Measurements from ENCODE around the gene ARMH1. TPM values are rescaled to one million over a fixed set of nuclear protein-coding genes. Genes with fewer than 3 reads are reported as not detected.

Gene ARMH1
- total RNA-seq, 1 experiment from 2014 or later = 2.8 TPM

DNA sequence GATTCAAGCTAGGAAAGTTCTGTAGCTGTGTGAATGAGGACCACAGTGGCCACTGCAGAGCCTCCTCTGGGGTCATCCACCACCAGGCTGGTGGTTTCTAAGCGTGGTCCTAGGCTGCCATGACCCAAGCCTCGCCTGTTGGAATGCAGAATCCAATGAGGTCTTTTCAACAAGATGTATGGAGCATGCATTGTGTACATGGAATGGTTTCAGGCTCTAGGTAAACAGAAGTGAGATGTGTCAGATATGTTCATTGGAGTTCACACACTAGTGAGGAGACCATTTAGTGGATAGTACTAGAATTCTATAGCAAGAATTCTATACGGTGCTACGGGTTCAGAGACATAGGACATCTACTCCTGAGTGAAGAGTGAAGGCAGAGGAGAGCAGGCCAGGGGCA lies 45.8 kb downstream of the ARMH1 start:
- no peak for ATAC-seq
- no TSS peak for BruUV-seq (replicated peaks)
- no peak for DNase-seq (ENCODE audit: low read depth, low spot score)
- H3K4me3 ChIP-seq (ENCODE audit: low read depth in 2 of 2, low read length in 2 of 2) = no peak overlapping the region
- intact Hi-C loops (cut with micrococcal nuclease; ENCODE audit: unreplicated experiment) = no loop called here
- H3K9me3 ChIP-seq (ENCODE audit: control insufficient read depth, insufficient read depth, low read depth, low read length) = no peaks in the 10 kb centered on the region
- TF ChIP-seq TCF7L2 (IDR thresholded peaks at IDR 0.05; ENCODE audit: low read depth, low read length) (no peak), POLR2AphosphoS5 (IDR thresholded peaks at IDR 0.05; ENCODE audit: low read depth, low read length) (no peak), SIN3A (IDR thresholded peaks at IDR 0.05; ENCODE audit: borderline replicate concordance, insufficient read depth, low read depth, low read length) (no peak), CTCF (IDR thresholded peaks at IDR 0.05) (no peak)
- TF ChIP-seq, protein P1, sequence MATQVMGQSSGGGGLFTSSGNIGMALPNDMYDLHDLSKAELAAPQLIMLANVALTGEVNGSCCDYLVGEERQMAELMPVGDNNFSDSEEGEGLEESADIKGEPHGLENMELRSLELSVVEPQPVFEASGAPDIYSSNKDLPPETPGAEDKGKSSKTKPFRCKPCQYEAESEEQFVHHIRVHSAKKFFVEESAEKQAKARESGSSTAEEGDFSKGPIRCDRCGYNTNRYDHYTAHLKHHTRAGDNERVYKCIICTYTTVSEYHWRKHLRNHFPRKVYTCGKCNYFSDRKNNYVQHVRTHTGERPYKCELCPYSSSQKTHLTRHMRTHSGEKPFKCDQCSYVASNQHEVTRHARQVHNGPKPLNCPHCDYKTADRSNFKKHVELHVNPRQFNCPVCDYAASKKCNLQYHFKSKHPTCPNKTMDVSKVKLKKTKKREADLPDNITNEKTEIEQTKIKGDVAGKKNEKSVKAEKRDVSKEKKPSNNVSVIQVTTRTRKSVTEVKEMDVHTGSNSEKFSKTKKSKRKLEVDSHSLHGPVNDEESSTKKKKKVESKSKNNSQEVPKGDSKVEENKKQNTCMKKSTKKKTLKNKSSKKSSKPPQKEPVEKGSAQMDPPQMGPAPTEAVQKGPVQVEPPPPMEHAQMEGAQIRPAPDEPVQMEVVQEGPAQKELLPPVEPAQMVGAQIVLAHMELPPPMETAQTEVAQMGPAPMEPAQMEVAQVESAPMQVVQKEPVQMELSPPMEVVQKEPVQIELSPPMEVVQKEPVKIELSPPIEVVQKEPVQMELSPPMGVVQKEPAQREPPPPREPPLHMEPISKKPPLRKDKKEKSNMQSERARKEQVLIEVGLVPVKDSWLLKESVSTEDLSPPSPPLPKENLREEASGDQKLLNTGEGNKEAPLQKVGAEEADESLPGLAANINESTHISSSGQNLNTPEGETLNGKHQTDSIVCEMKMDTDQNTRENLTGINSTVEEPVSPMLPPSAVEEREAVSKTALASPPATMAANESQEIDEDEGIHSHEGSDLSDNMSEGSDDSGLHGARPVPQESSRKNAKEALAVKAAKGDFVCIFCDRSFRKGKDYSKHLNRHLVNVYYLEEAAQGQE (IDR thresholded peaks at IDR 0.05; ENCODE audit: insufficient read depth in 1 of 2, low read depth in 2 of 2, low read length in 1 of 2) = no peak
- in situ Hi-C loops (cut with HindIII; ENCODE audit: low pct_unique_long_range_greater_than_20kb, low sequenced_read_pairs) = no loop called here
- no peak overlapping the region for H3K27ac ChIP-seq (ENCODE audit: low read length)
- no peaks in the 10 kb centered on the region for H3K36me3 ChIP-seq (ENCODE audit: control insufficient read depth, insufficient read depth, low read length)
- POLR2A ChIA-PET = no interaction called here
- H3K4me1 ChIP-seq (ENCODE audit: control insufficient read depth, insufficient read depth, low read length) = peaks cover 7% of the 10 kb centered on the region
- peaks cover 3% of the 10 kb centered on the region; the same call in 1 of the 2 replicates for H3K27me3 ChIP-seq (ENCODE audit: control insufficient read depth, insufficient read depth, low read length)
- CTCF ChIA-PET = interaction anchor here (0.7 kb wide), 2 partner anchors 67 to 288 kb away, joined by 12 read pairs; no protein-coding TSS in a partner anchor

- Histone ChIP-seq H3K4me1 (ENCODE audit: control insufficient read depth, insufficient read depth, low read length) (peaks cover 7% of the 10 kb centered on the region), H3K27me3 (ENCODE audit: control insufficient read depth, insufficient read depth, low read length) (no peaks in the 10 kb centered on the region), H3K36me3 (ENCODE audit: control insufficient read depth, insufficient read depth, low read length) (no peaks in the 10 kb centered on the region), H3K27ac (ENCODE audit: low read length) (peak overlapping the region; percentile 97), H3K4me3 (ENCODE audit: low read depth in 2 of 2, low read length in 2 of 2) (no peak overlapping the region), H3K9me3 (ENCODE audit: control insufficient read depth, insufficient read depth, low read depth, low read length) (no peaks in the 10 kb centered on the region)
- ChIA-PET POLR2A (interaction anchor here (0.5 to 1.7 kb wide), 19 partner anchors 9 to 285 kb away, joined by 3 to 83 read pairs (median 4); partner anchors contain the start of genes PLK3, RNU5D-1 and RPS8), CTCF (interaction anchor here (0.6 to 1.1 kb wide), 2 partner anchors 9 to 15 kb away, joined by 3 to 9 read pairs; partner anchors contain the start of gene RNU5D-1)
- intact Hi-C loops (cut with micrococcal nuclease; ENCODE audit: unreplicated experiment) (no loop called here), in situ Hi-C loops (cut with HindIII; ENCODE audit: low pct_unique_long_range_greater_than_20kb, low sequenced_read_pairs) (no loop called here)
- TF ChIP-seq CTCF (IDR thresholded peaks at IDR 0.05) = no peak
- peak; percentile 100 for TF ChIP-seq SIN3A (IDR thresholded peaks at IDR 0.05; ENCODE audit: borderline replicate concordance, insufficient read depth, low read depth, low read length)
- TF ChIP-seq, protein P1 (IDR thresholded peaks at IDR 0.05; ENCODE audit: insufficient read depth in 1 of 2, low read depth in 2 of 2, low read length in 1 of 2) = peak in 1 of 2 experiments; percentile 46; a peak in 1 of 4 replicates
- peak; percentile 100 for TF ChIP-seq POLR2AphosphoS5 (IDR thresholded peaks at IDR 0.05; ENCODE audit: low read depth, low read length)
- TF ChIP-seq TCF7L2 (IDR thresholded peaks at IDR 0.05; ENCODE audit: low read depth, low read length) = peak; percentile 68
- DNase-seq (ENCODE audit: low read depth, low spot score) = peak; percentile 98
- BruUV-seq (replicated peaks) = TSS peak; percentile 100
- ATAC-seq = peak; percentile 98
Measured at GRCh38 chr1:44721485-44722361, 47.2 kb downstream of the ARMH1 start.
